PFSK-1 (cell line): Measurements from ENCODE around the gene EFNA5.

Source experiments
- FOXP2 ChIP-seq: optimal IDR thresholded peaks from 2 replicates; pipeline ENCODE3; 2011; ENCODE audit warnings: borderline replicate concordance, control low read depth, inconsistent platforms; ENCODE audit not compliant: insufficient read depth; ENCODE audit errors: extremely low read length, extremely low read depth
- POLR2AphosphoS5 ChIP-seq: IDR thresholded peaks from 2 replicates; pipeline ENCODE4 v1.6.1; 2012; ENCODE audit warnings: low read depth, mild to moderate bottlenecking, control low read depth, low read length, moderate library complexity
- REST ChIP-seq, 2 experiments: IDR thresholded peaks; 2 replicates each; pipeline versions ENCODE4 v1.6.1 to v1.8.0; 2011 to 2012; ENCODE audit warnings: low read depth in 2 of 2, low read length in 2 of 2, control low read depth in 1 of 2, inconsistent platforms in 1 of 2, mild to moderate bottlenecking in 1 of 2, moderate library complexity in 1 of 2; ENCODE audit not compliant: insufficient read depth in 1 of 2
- SIN3A ChIP-seq: IDR thresholded peaks from 2 replicates; pipeline ENCODE4 v1.6.1; 2012; ENCODE audit warnings: mild to moderate bottlenecking, low read length, moderate library complexity, borderline replicate concordance; ENCODE audit not compliant: insufficient read depth
- TAF1 ChIP-seq: IDR thresholded peaks from 2 replicates; pipeline ENCODE4 v1.6.1; 2012; ENCODE audit warnings: low read length, control low read depth, borderline replicate concordance; ENCODE audit not compliant: insufficient read depth

The EFNA5 gene

GRCh38 chr5:107337281-107337680 is 333.5 kb downstream of the EFNA5 start:
- no peak for TF ChIP-seq REST (IDR thresholded peaks at IDR 0.05; ENCODE audit: insufficient read depth in 1 of 2, low read depth in 2 of 2, low read length in 2 of 2)

GRCh38 chr5:107331882-107332281 is 338.9 kb downstream of the EFNA5 start:
- no peak for TF ChIP-seq POLR2AphosphoS5
- no peak for TF ChIP-seq REST (IDR thresholded peaks at IDR 0.05; ENCODE audit: insufficient read depth in 1 of 2, low read depth in 2 of 2, low read length in 2 of 2)
- TF ChIP-seq TAF1 = no peak
- no peak for TF ChIP-seq SIN3A
- no peak for TF ChIP-seq FOXP2

- TF ChIP-seq POLR2AphosphoS5 (no peak), SIN3A (no peak), REST (IDR thresholded peaks at IDR 0.05; ENCODE audit: insufficient read depth in 1 of 2, low read depth in 2 of 2, low read length in 2 of 2) (no peak), TAF1 (no peak), FOXP2 (no peak)
These were observed 339.4 kb downstream of the EFNA5 start for GRCh38 chr5:107331312-107331711.

- TF ChIP-seq FOXP2 (no peak), REST (IDR thresholded peaks at IDR 0.05; ENCODE audit: insufficient read depth in 1 of 2, low read depth in 2 of 2, low read length in 2 of 2) (peak in 1 of 2 experiments; percentile 19; a peak in 1 of 4 replicates)
These were observed 339.8 kb downstream of the EFNA5 start for GRCh38 chr5:107330903-107331302.

GRCh38 chr5:107329850-107330249 is 340.9 kb downstream of the EFNA5 start:
- TF ChIP-seq FOXP2 (no peak), POLR2AphosphoS5 (no peak), REST (IDR thresholded peaks at IDR 0.05; ENCODE audit: insufficient read depth in 1 of 2, low read depth in 2 of 2, low read length in 2 of 2) (no peak), SIN3A (no peak), TAF1 (no peak)
